Mesenchymal stem cell (in vitro differentiated cells and primary cell): Measurements from ENCODE around the gene LGALS13.

ENCODE experiments used
- DNase-seq: peaks from one replicate; pipeline ENCODE4 v3.0.0-alpha.2; 2013
- H2AFZ ChIP-seq: one replicate; pipeline ENCODE4 v1.6.1; 2013; ENCODE audit warnings: low read depth, mild to moderate bottlenecking, control low read depth, inconsistent platforms, low read length, moderate library complexity
- H2AK5ac ChIP-seq: 2 replicates; pipeline ENCODE4 v1.6.1; 2013; ENCODE audit warnings: low read length, moderate library complexity, mild to moderate bottlenecking, inconsistent platforms; ENCODE audit not compliant: severe bottlenecking
- H2BK120ac ChIP-seq: one replicate; pipeline ENCODE4 v1.6.1; 2013; ENCODE audit warnings: low read depth, mild to moderate bottlenecking, inconsistent platforms, low read length, moderate library complexity
- H2BK12ac ChIP-seq, 2 experiments: one replicate each; pipeline ENCODE4 v1.6.1; 2013; ENCODE audit warnings: inconsistent platforms in 2 of 2, low read length in 2 of 2, mild to moderate bottlenecking in 2 of 2, moderate library complexity in 2 of 2, control low read depth in 1 of 2
- H2BK15ac ChIP-seq: one replicate; pipeline ENCODE4 v1.6.1; 2013; ENCODE audit warnings: mild to moderate bottlenecking, low read depth, inconsistent platforms; ENCODE audit not compliant: poor library complexity, severe bottlenecking
- H2BK5ac ChIP-seq: 2 replicates; pipeline ENCODE4 v1.6.1; 2013; ENCODE audit warnings: low read depth, mild to moderate bottlenecking, low read length, control low read depth, inconsistent platforms; ENCODE audit not compliant: poor library complexity, severe bottlenecking
- H3K14ac ChIP-seq, 2 experiments: one replicate each; pipeline ENCODE4 v1.6.1; 2013; ENCODE audit warnings: inconsistent platforms in 2 of 2, low read length in 2 of 2, control low read depth in 1 of 2, mild to moderate bottlenecking in 1 of 2, moderate library complexity in 1 of 2
- H3K18ac ChIP-seq, 2 experiments: one replicate each; pipeline ENCODE4 v1.6.1; 2013; ENCODE audit warnings: inconsistent platforms in 2 of 2, low read length in 2 of 2, control low read depth in 1 of 2, low read depth in 1 of 2, mild to moderate bottlenecking in 1 of 2
- H3K23ac ChIP-seq, 2 experiments: one replicate each; pipeline ENCODE4 v1.6.1; 2013; ENCODE audit warnings: inconsistent platforms in 2 of 2, low read length in 2 of 2, mild to moderate bottlenecking in 2 of 2, moderate library complexity in 2 of 2, control low read depth in 1 of 2
- H3K27ac ChIP-seq: 2 replicates; pipeline ENCODE4 v1.5.1; 2013; ENCODE audit warnings: mild to moderate bottlenecking, moderate library complexity, low read length, control low read depth, inconsistent platforms; ENCODE audit not compliant: poor library complexity, severe bottlenecking
- H3K27me3 ChIP-seq, 2 experiments: 2 replicates each; pipeline versions ENCODE4 v1.6.1 to v1.7.0; 2013; ENCODE audit warnings: low read length in 2 of 2, mild to moderate bottlenecking in 2 of 2, moderate library complexity in 2 of 2, control low read depth in 1 of 2, inconsistent platforms in 1 of 2; ENCODE audit not compliant: control insufficient read depth in 1 of 2, insufficient read depth in 1 of 2
- H3K36me3 ChIP-seq, 2 experiments: 2 replicates each; pipeline versions ENCODE4 v1.6.1 to v1.7.0; 2013; ENCODE audit warnings: low read length in 2 of 2, control low read depth in 1 of 2, inconsistent platforms in 1 of 2, low read depth in 1 of 2, mild to moderate bottlenecking in 1 of 2; ENCODE audit not compliant: insufficient read depth in 2 of 2, control insufficient read depth in 1 of 2
- H3K4ac ChIP-seq, 2 experiments: one replicate each; pipeline ENCODE4 v1.6.1; 2013; ENCODE audit warnings: inconsistent platforms in 2 of 2, low read length in 2 of 2, mild to moderate bottlenecking in 2 of 2, moderate library complexity in 2 of 2, control low read depth in 1 of 2, low read depth in 1 of 2
- H3K4me1 ChIP-seq: 2 replicates; pipeline ENCODE4 v1.6.1; 2013; ENCODE audit warnings: low read depth, low read length, control low read depth; ENCODE audit not compliant: control insufficient read depth, insufficient read depth
- H3K4me2 ChIP-seq: 2 replicates; pipeline ENCODE4 v1.6.1; 2013; ENCODE audit warnings: low read length, mild to moderate bottlenecking, inconsistent platforms; ENCODE audit not compliant: poor library complexity, severe bottlenecking
- H3K4me3 ChIP-seq, 2 experiments: 2 replicates each; pipeline versions ENCODE4 v1.5.1 to v1.7.0; 2013; ENCODE audit warnings: low read length in 2 of 2, mild to moderate bottlenecking in 2 of 2, control low read depth in 1 of 2, low read depth in 1 of 2; ENCODE audit not compliant: insufficient read depth in 1 of 2
- H3K79me1 ChIP-seq: replicated peaks from 2 replicates; pipeline ENCODE4 v1.6.1; 2013; ENCODE audit warnings: mild to moderate bottlenecking, control low read depth, low read length, inconsistent platforms; ENCODE audit not compliant: poor library complexity, severe bottlenecking
- H3K9ac ChIP-seq: 2 replicates; pipeline ENCODE4 v1.7.0; 2013; ENCODE audit warnings: mild to moderate bottlenecking, low read length, moderate library complexity
- H3K9me3 ChIP-seq: 2 replicates; pipeline ENCODE4 v1.7.0; 2013; ENCODE audit warnings: mild to moderate bottlenecking, low read length; ENCODE audit not compliant: control insufficient read depth
- H4K8ac ChIP-seq: one replicate; pipeline ENCODE4 v1.6.1; 2013; ENCODE audit warnings: inconsistent platforms, mild to moderate bottlenecking, low read length, moderate library complexity
- H4K91ac ChIP-seq: one replicate; pipeline ENCODE4 v1.6.1; 2013; ENCODE audit warnings: mild to moderate bottlenecking, low read length, inconsistent platforms
- WGBS: methylation state at CpG from one replicate; pipeline ENCODE4 v1.1.7; 2013; ENCODE audit warnings: mixed read lengths; 5-methylcytosine and 5-hydroxymethylcytosine counted together

LGALS13 gene

DNA sequence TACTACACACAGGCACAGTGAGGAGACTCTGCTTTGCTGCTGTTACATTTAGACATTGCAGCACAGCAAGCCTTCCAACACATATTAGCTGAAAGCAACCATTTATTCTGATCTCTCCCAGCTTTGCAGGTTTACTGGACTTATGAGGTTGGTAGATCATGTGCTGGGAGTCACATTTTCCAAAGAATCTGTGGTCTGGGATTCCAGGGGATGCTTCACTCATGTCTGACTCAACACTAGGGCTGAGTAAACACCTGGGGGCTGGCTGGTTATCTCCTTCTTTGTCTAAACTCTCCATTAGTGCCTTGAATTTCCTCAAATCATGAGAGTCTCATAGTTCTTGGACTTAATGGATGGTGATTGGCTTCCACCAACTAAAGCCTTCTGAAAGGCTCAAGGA, 5.4 kb upstream of the LGALS13 start:
- Histone ChIP-seq H2BK120ac (no peak overlapping the region), H3K4me1 (no peaks in the 10 kb centered on the region), H3K9me3 (peaks cover 19% of the 10 kb centered on the region), H3K4ac (no peak overlapping the region), H3K9ac (no peak overlapping the region), H2BK12ac (no peak overlapping the region), H3K79me1 (no peaks in the 10 kb centered on the region), H3K18ac (no peak overlapping the region), H3K27ac (no peak overlapping the region), H2AK5ac (no peak overlapping the region), H4K91ac (no peak overlapping the region), H3K14ac (no peak overlapping the region), H3K23ac (no peak overlapping the region), H4K8ac (no peak overlapping the region), H3K36me3 (no peaks in the 10 kb centered on the region), H3K4me2 (no peak overlapping the region), H2BK5ac (no peak overlapping the region), H3K4me3 (no peak overlapping the region), H2AFZ (no peak overlapping the region), H3K27me3 (no peaks in the 10 kb centered on the region), H2BK15ac (no peak overlapping the region)
- DNase-seq = no peak

DNA sequence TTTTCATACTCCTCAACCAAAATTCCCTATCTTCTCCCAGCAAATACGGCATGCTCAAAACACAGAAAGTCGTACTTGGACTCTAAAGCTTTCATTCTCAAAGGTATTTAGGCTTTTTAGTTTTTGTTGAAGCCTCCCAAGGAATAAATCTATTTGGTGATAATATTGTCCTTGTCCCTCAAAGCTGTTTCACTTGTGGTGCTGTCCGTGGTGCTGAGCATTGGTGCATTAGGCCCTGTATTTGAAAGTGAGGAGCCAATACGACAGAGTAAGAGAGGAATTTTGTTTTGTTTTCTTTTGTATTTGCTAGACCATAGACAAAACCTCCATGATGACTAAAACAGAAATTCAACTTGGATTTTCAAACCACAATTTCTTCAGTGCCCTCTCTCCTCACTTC, 3.2 kb upstream of the LGALS13 start:
- H3K14ac ChIP-seq = no peak overlapping the region
- no peak overlapping the region for H3K18ac ChIP-seq
- no peak overlapping the region for H3K27ac ChIP-seq
- no peak overlapping the region for H2BK5ac ChIP-seq
- no peak overlapping the region for H3K4ac ChIP-seq
- H2AFZ ChIP-seq = no peak overlapping the region
- H4K8ac ChIP-seq = no peak overlapping the region
- H3K4me3 ChIP-seq = no peak overlapping the region
- H2BK120ac ChIP-seq = no peak overlapping the region
- no peak overlapping the region for H2AK5ac ChIP-seq
- no peak overlapping the region for H3K9ac ChIP-seq
- no peak overlapping the region for H2BK12ac ChIP-seq
- peak; percentile 18 for DNase-seq
- 23% methylated on average over 3 of the region's 4 CpGs for WGBS
- no peak overlapping the region for H2BK15ac ChIP-seq
- H3K9me3 ChIP-seq = peaks cover 17% of the 10 kb centered on the region
- no peak overlapping the region for H3K4me2 ChIP-seq
- H3K36me3 ChIP-seq = no peaks in the 10 kb centered on the region
- no peaks in the 10 kb centered on the region for H3K79me1 ChIP-seq
- H3K23ac ChIP-seq = no peak overlapping the region
- no peak overlapping the region for H4K91ac ChIP-seq
- H3K4me1 ChIP-seq = no peaks in the 10 kb centered on the region
- peaks cover 4% of the 10 kb centered on the region in 2 experiments for H3K27me3 ChIP-seq

DNA sequence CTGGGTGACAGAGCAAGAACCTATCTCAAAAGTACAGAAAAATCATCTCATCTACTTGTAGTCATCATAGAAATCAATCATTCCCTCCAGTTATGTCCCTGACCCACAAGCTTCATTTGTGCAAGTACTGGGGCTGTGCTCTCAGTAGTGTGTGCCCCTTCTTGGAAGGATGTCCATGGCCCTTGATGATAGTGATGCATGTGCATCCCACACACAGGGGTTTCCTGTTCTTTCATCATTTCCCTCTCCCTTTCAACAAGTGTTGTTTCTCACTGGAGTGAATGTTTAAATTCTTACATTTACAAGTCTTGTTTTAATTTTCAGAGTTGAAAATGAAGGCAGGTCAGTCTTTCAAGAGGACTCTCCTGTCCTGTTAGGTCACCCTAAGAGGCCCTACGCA, 1.5 kb downstream of the LGALS13 start:
- Histone ChIP-seq H3K27me3 (peaks cover 4% of the 10 kb centered on the region in 2 experiments), H3K18ac (no peak overlapping the region), H2AK5ac (no peak overlapping the region), H3K4me3 (no peak overlapping the region), H2AFZ (no peak overlapping the region), H3K9ac (no peak overlapping the region), H3K79me1 (no peaks in the 10 kb centered on the region), H3K36me3 (no peaks in the 10 kb centered on the region), H2BK15ac (no peak overlapping the region), H2BK5ac (no peak overlapping the region), H4K8ac (no peak overlapping the region), H3K4ac (no peak overlapping the region), H3K4me1 (no peaks in the 10 kb centered on the region), H3K14ac (no peak overlapping the region), H2BK120ac (no peak overlapping the region), H3K27ac (no peak overlapping the region), H2BK12ac (no peak overlapping the region), H3K4me2 (no peak overlapping the region), H3K9me3 (peaks cover 10% of the 10 kb centered on the region), H3K23ac (no peak overlapping the region), H4K91ac (no peak overlapping the region)
- no peak for DNase-seq
- no CpG with 5 or more reads among the region's 1 CpG for WGBS

DNA sequence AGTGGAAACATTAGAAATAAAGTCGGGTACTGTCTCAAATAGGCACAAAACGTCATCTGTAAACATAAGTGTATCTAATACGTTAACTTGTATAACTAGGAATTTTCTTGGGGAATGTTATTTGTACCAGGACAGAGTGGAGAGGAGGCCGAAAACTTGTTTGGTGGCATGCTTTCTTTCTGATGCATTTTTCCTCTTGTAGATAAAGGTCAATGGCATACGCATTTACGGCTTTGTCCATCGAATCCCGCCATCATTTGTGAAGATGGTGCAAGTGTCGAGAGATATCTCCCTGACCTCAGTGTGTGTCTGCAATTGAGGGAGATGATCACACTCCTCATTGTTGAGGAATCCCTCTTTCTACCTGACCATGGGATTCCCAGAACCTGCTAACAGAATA, 4.7 kb downstream of the LGALS13 start:
- whole genome bisulfite sequencing = 94% methylated on average over 9 of the region's 9 CpGs
- no peaks in the 10 kb centered on the region for H3K4me1 ChIP-seq
- no peak for DNase-seq
- H2BK5ac ChIP-seq = no peak overlapping the region
- no peak overlapping the region for H3K4ac ChIP-seq
- H3K14ac ChIP-seq = no peak overlapping the region
- peaks cover 4% of the 10 kb centered on the region in 2 experiments for H3K27me3 ChIP-seq
- H3K18ac ChIP-seq = no peak overlapping the region
- no peak overlapping the region for H3K4me3 ChIP-seq
- no peak overlapping the region for H2AFZ ChIP-seq
- no peak overlapping the region for H2BK15ac ChIP-seq
- H4K8ac ChIP-seq = no peak overlapping the region
- no peak overlapping the region for H2BK120ac ChIP-seq
- H3K9me3 ChIP-seq = no peaks in the 10 kb centered on the region
- no peaks in the 10 kb centered on the region for H3K36me3 ChIP-seq
- H3K79me1 ChIP-seq = no peaks in the 10 kb centered on the region
- no peak overlapping the region for H3K4me2 ChIP-seq
- no peak overlapping the region for H3K23ac ChIP-seq
- no peak overlapping the region for H2BK12ac ChIP-seq
- H3K9ac ChIP-seq = no peak overlapping the region
- no peak overlapping the region for H3K27ac ChIP-seq
- H4K91ac ChIP-seq = no peak overlapping the region
- H2AK5ac ChIP-seq = no peak overlapping the region
